ENCODE results near the gene CRIP3. TPM values are rescaled to one million over a fixed set of nuclear protein-coding genes. Genes with fewer than 3 reads are reported as not detected.

The CRIP3 gene
- total and polyA plus RNA-seq, 2 experiments from 2014 or later, result not detected

DNA sequence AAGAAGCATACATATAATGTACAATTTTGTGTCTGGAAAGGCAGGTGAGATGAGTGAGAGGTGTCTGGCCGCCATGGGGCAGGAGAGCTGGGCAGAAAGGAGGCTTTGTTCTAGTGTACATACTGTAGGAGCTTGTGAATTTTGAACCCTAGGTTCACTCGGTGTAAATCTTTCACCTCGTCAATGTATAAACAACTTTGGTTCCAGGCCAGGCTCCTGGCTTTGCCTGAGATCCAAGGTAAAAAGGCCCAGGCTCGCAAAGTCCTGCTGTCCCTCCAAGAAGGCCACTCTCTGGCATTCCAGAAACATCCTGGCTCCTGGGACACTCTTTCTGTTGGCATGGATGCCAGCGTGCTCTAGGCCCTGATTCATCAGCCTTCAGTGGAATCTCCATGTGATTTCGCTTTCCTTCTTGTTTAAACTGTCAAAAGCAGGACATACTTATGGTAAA, 17.7 kb downstream of the CRIP3 start:
- no peak overlapping the region for H3K4me3 ChIP-seq
- H3K4me1 ChIP-seq (ENCODE audit: insufficient read depth), result no peaks in the 10 kb centered on the region
- peak; percentile 35 for DNase-seq
- H3K9me2 ChIP-seq (ENCODE audit: insufficient read depth), result no peaks in the 10 kb centered on the region
- no peaks in the 10 kb centered on the region for H3K36me3 ChIP-seq (ENCODE audit: low read depth)
- H2AFZ ChIP-seq, result no peak overlapping the region
- H4K20me1 ChIP-seq (ENCODE audit: insufficient read depth), result no peaks in the 10 kb centered on the region
- H3K79me2 ChIP-seq (ENCODE audit: insufficient read depth), result no peaks in the 10 kb centered on the region
- H3K9ac ChIP-seq, result no peak overlapping the region
- peaks cover 1% of the 10 kb centered on the region for H3K27me3 ChIP-seq (replicated peaks; ENCODE audit: insufficient read depth)
- 69 to 74% methylated on average over 6 of the region's 6 CpGs for WGBS, 2 experiments (ENCODE audit: low coverage in 1 of 2, low lambda C conversion rate in 2 of 2, missing lambda C conversion rate in 2 of 2)
- H3F3A ChIP-seq (ENCODE audit: insufficient read depth), result no peaks in the 10 kb centered on the region
- H3K4me2 ChIP-seq (ENCODE audit: unreplicated experiment), result no peak overlapping the region
- in situ Hi-C loops (cut with MboI), result no loop called here
- no peaks in the 10 kb centered on the region for H3K9me3 ChIP-seq (ENCODE audit: low read depth)
- H3K27ac ChIP-seq, result no peak overlapping the region
- no peak for TF ChIP-seq EZH2 (IDR thresholded peaks at IDR 0.05; ENCODE audit: insufficient read depth, poor library complexity, severe bottlenecking)
- no peak for TF ChIP-seq EZH2phosphoT487 (IDR thresholded peaks at IDR 0.05; ENCODE audit: insufficient read depth, low read depth)

GRCh38 chr6:43290339-43290904, 18.2 kb downstream of the CRIP3 start:
- Histone ChIP-seq H3F3A (ENCODE audit: insufficient read depth) (no peaks in the 10 kb centered on the region), H2AFZ (no peak overlapping the region), H4K20me1 (ENCODE audit: insufficient read depth) (no peaks in the 10 kb centered on the region), H3K27me3 (replicated peaks; ENCODE audit: insufficient read depth) (peaks cover 6% of the 10 kb centered on the region), H3K79me2 (ENCODE audit: insufficient read depth) (no peaks in the 10 kb centered on the region), H3K4me1 (ENCODE audit: insufficient read depth) (no peaks in the 10 kb centered on the region), H3K36me3 (ENCODE audit: low read depth) (no peaks in the 10 kb centered on the region), H3K4me2 (ENCODE audit: unreplicated experiment) (no peak overlapping the region), H3K4me3 (no peak overlapping the region), H3K9me2 (ENCODE audit: insufficient read depth) (no peaks in the 10 kb centered on the region), H3K9ac (no peak overlapping the region), H3K27ac (no peak overlapping the region), H3K9me3 (ENCODE audit: low read depth) (no peaks in the 10 kb centered on the region)
- TF ChIP-seq EZH2phosphoT487 (IDR thresholded peaks at IDR 0.05; ENCODE audit: insufficient read depth, low read depth) (no peak), EZH2 (IDR thresholded peaks at IDR 0.05; ENCODE audit: insufficient read depth, poor library complexity, severe bottlenecking) (no peak)
- in situ Hi-C loops (cut with MboI), result no loop called here
- WGBS, 2 experiments (ENCODE audit: low coverage in 1 of 2, low lambda C conversion rate in 2 of 2, missing lambda C conversion rate in 2 of 2), result 43 to 55% methylated on average over 3 of the region's 3 CpGs
- no peak for DNase-seq

GRCh38 chr6:43287717-43288679, 20.6 kb downstream of the CRIP3 start:
- Histone ChIP-seq H3K4me2 (ENCODE audit: unreplicated experiment) (no peak overlapping the region), H3K79me2 (ENCODE audit: insufficient read depth) (no peaks in the 10 kb centered on the region), H3K4me3 (no peak overlapping the region), H3K4me1 (ENCODE audit: insufficient read depth) (no peaks in the 10 kb centered on the region), H3F3A (ENCODE audit: insufficient read depth) (no peaks in the 10 kb centered on the region), H3K9me2 (ENCODE audit: insufficient read depth) (no peaks in the 10 kb centered on the region), H3K9ac (no peak overlapping the region), H2AFZ (no peak overlapping the region), H3K27ac (no peak overlapping the region), H4K20me1 (ENCODE audit: insufficient read depth) (no peaks in the 10 kb centered on the region), H3K36me3 (ENCODE audit: low read depth) (no peaks in the 10 kb centered on the region), H3K27me3 (replicated peaks; ENCODE audit: insufficient read depth) (peaks cover 13% of the 10 kb centered on the region), H3K9me3 (ENCODE audit: low read depth) (no peaks in the 10 kb centered on the region)
- WGBS, 2 experiments (ENCODE audit: low coverage in 1 of 2, low lambda C conversion rate in 2 of 2, missing lambda C conversion rate in 2 of 2), result 61 to 72% methylated on average over 7 of the region's 7 CpGs
- TF ChIP-seq EZH2 (IDR thresholded peaks at IDR 0.05; ENCODE audit: insufficient read depth, poor library complexity, severe bottlenecking) (no peak), EZH2phosphoT487 (IDR thresholded peaks at IDR 0.05; ENCODE audit: insufficient read depth, low read depth) (no peak)
- DNase-seq, result no peak
- in situ Hi-C loops (cut with MboI), result no loop called here

DNA sequence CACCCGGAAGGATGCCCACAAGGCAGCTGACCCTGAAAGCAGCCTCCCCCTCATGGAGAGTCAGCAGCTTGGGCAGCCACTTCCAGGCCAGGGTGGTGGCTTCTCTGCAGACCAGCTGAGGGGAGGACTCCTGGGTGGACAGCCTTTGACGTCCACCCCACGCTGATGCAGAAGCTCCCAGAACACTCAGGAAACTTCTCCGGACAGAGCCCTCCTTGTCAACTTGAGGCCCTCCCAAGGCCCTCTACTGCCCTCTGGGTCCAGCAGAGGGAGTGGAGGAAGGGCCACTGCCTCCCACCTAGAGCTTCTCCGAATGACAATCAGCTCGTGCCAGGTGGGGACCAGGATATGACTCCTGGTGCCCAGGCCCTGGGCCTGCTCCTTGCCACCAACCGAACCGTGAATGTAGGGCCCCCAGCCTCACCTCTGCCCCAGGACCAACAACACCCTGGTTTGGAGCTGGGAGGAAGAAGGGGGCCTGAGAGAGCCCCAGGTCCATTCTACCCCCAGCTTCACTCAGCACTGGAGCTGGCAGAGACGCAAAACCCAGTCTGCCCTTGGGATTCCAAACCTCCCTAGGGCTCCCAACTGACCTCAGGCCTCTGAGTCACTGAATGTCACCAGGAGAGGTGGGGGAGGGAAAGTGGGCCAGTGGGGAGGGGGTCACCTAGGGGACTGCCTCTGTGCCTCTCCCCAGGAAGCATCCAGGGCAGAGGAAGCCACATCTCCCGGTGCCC, 21.5 kb downstream of the CRIP3 start:
- WGBS, 2 experiments (ENCODE audit: low coverage in 1 of 2, low lambda C conversion rate in 2 of 2, missing lambda C conversion rate in 2 of 2), result 58 to 73% methylated on average over 9 to 10 of the region's 10 CpGs
- Histone ChIP-seq H3K79me2 (ENCODE audit: insufficient read depth) (no peaks in the 10 kb centered on the region), H3F3A (ENCODE audit: insufficient read depth) (no peaks in the 10 kb centered on the region), H3K27me3 (replicated peaks; ENCODE audit: insufficient read depth) (peaks cover 13% of the 10 kb centered on the region), H3K9me2 (ENCODE audit: insufficient read depth) (no peaks in the 10 kb centered on the region), H3K9me3 (ENCODE audit: low read depth) (no peaks in the 10 kb centered on the region), H2AFZ (no peak overlapping the region), H3K4me1 (ENCODE audit: insufficient read depth) (no peaks in the 10 kb centered on the region), H3K27ac (no peak overlapping the region), H4K20me1 (ENCODE audit: insufficient read depth) (no peaks in the 10 kb centered on the region), H3K4me2 (ENCODE audit: unreplicated experiment) (no peak overlapping the region), H3K4me3 (no peak overlapping the region), H3K36me3 (ENCODE audit: low read depth) (no peaks in the 10 kb centered on the region), H3K9ac (no peak overlapping the region)
- no peak for TF ChIP-seq EZH2 (IDR thresholded peaks at IDR 0.05; ENCODE audit: insufficient read depth, poor library complexity, severe bottlenecking)
- TF ChIP-seq EZH2phosphoT487 (IDR thresholded peaks at IDR 0.05; ENCODE audit: insufficient read depth, low read depth), result no peak
- peak; percentile 27 for DNase-seq
- in situ Hi-C loops (cut with MboI), result no loop called here
